GM23338 (cell line): ENCODE results near the gene FLNB. TPM values are rescaled to one million over a fixed set of nuclear protein-coding genes. Genes with fewer than 3 reads are reported as not detected.

Experiments used
- ATAC-seq: fragments of 200-7000 bp; cut with Tn5 transposase; 3 replicates; pipeline ENCODE4 v1.9.1; 2020
- DNase-seq: peaks from one replicate; pipeline ENCODE4 v3.0.0-alpha.2; 2015; ENCODE audit warnings: low spot score
- H2AFZ ChIP-seq: fragments of 200-600 bp; sonication (generic); 2 replicates; pipeline ENCODE4 v1.8.0; 2016; ENCODE audit warnings: antibody characterized with exemption, mild to moderate bottlenecking, moderate library complexity
- H3F3A ChIP-seq: fragments of 200-600 bp; sonication (generic); replicated peaks from 2 replicates; pipeline ENCODE4 v1.8.0; 2017; ENCODE audit warnings: antibody characterized with exemption, mixed run types, low read depth
- H3K27ac ChIP-seq: fragments of 200-600 bp; sonication (generic); 2 replicates; pipeline ENCODE4 v1.6.1; 2016; ENCODE audit warnings: low read depth
- H3K27me3 ChIP-seq: fragments of 200-600 bp; sonication (generic); 2 replicates; pipeline ENCODE4 v1.8.0; 2016; ENCODE audit warnings: mild to moderate bottlenecking, mixed run types, moderate library complexity; ENCODE audit not compliant: insufficient read depth
- H3K36me3 ChIP-seq: fragments of 200-600 bp; sonication (generic); 2 replicates; pipeline ENCODE4 v1.8.0; 2016; ENCODE audit warnings: mild to moderate bottlenecking; ENCODE audit not compliant: insufficient read depth
- H3K4me1 ChIP-seq: fragments of 200-600 bp; sonication (generic); 2 replicates; pipeline ENCODE4 v1.8.0; 2016; ENCODE audit warnings: mild to moderate bottlenecking, moderate library complexity; ENCODE audit not compliant: insufficient read depth
- H3K4me2 ChIP-seq: fragments of 200-600 bp; sonication (generic); 2 replicates; pipeline ENCODE4 v1.7.1; 2017; ENCODE audit warnings: mixed run types
- H3K4me3 ChIP-seq: fragments of 200-600 bp; sonication (generic); 2 replicates; pipeline ENCODE4 v1.6.1; 2016; ENCODE audit warnings: mixed run types
- H3K79me2 ChIP-seq: fragments of 200-600 bp; sonication (generic); replicated peaks from 2 replicates; pipeline ENCODE4 v1.8.0; 2017; ENCODE audit warnings: mild to moderate bottlenecking; ENCODE audit not compliant: insufficient read depth
- H3K9me2 ChIP-seq: fragments of 200-600 bp; sonication (generic); 2 replicates; pipeline ENCODE4 v1.8.0; 2017; ENCODE audit not compliant: insufficient read depth
- H4K20me1 ChIP-seq: fragments of 200-600 bp; sonication (generic); replicated peaks from 2 replicates; pipeline ENCODE4 v1.8.0; 2017; ENCODE audit warnings: mild to moderate bottlenecking; ENCODE audit not compliant: insufficient read depth
- H3K27ac Mint-ChIP-seq: 2 replicates; pipeline ENCODE4 v1.8.0; 2020; ENCODE audit warnings: inconsistent platforms, mild to moderate bottlenecking, moderate library complexity, mixed read lengths
- H3K27me3 Mint-ChIP-seq: 3 replicates; pipeline ENCODE4 v1.8.0; 2022; ENCODE audit warnings: low read depth, mild to moderate bottlenecking, moderate library complexity, mixed read lengths, inconsistent platforms; ENCODE audit not compliant: insufficient read depth, poor library complexity
- H3K36me3 Mint-ChIP-seq: 3 replicates; pipeline ENCODE4 v1.8.0; 2021; ENCODE audit warnings: low read depth, mild to moderate bottlenecking, inconsistent platforms, moderate library complexity, mixed read lengths
- H3K4me1 Mint-ChIP-seq: 3 replicates; pipeline ENCODE4 v1.8.0; 2020; ENCODE audit warnings: mild to moderate bottlenecking, inconsistent platforms, mixed read lengths
- H3K4me3 Mint-ChIP-seq: 3 replicates; pipeline ENCODE4 v1.8.0; 2021; ENCODE audit warnings: moderate library complexity, mild to moderate bottlenecking, inconsistent platforms, mixed read lengths
- H3K9me3 Mint-ChIP-seq: 3 replicates; pipeline ENCODE4 v1.8.0; 2020; ENCODE audit warnings: moderate library complexity, mild to moderate bottlenecking, inconsistent platforms, mixed read lengths
- CREB1 ChIP-seq: fragments of 250-450 bp; sonication (Bioruptor Pico); IDR thresholded peaks from 2 replicates; pipeline ENCODE4 v1.5.0; 2020; ENCODE audit warnings: low read depth, mild to moderate bottlenecking, moderate library complexity
- CTCF ChIP-seq, 2 experiments: fragments of 200-600 bp in 1 of 2; sonication (generic) in 1 of 2; conservative IDR thresholded peaks; 2 replicates each; pipeline versions ENCODE4 v1.5.1 to v1.6.1; 2016 to 2017; ENCODE audit warnings: antibody characterized with exemption in 2 of 2, low read depth in 2 of 2, mild to moderate bottlenecking in 2 of 2, moderate library complexity in 1 of 2
- ETS1 ChIP-seq: IDR thresholded peaks from 2 replicates; pipeline ENCODE4 v1.6.1; 2016; ENCODE audit warnings: antibody characterized with exemption
- EZH2 ChIP-seq: fragments of 200-600 bp; sonication (generic); IDR thresholded peaks from one replicate; pipeline ENCODE4 v1.8.0; 2017; ENCODE audit warnings: antibody characterized with exemption, mild to moderate bottlenecking, low read depth; ENCODE audit not compliant: unreplicated experiment
- EZH2phosphoT487 ChIP-seq: fragments of 200-600 bp; sonication (generic); IDR thresholded peaks from one replicate; pipeline ENCODE4 v1.8.1; 2018; ENCODE audit warnings: antibody characterized with exemption; ENCODE audit not compliant: unreplicated experiment
- JUNB ChIP-seq: IDR thresholded peaks from one replicate; pipeline ENCODE4 v1.6.1; 2016; ENCODE audit warnings: antibody characterized with exemption; ENCODE audit not compliant: unreplicated experiment
- NANOG ChIP-seq: IDR thresholded peaks from 2 replicates; pipeline ENCODE4 v1.6.1; 2016; ENCODE audit warnings: antibody characterized with exemption, borderline replicate concordance
- POLR2AphosphoS5 ChIP-seq: IDR thresholded peaks from 2 replicates; pipeline ENCODE4 v1.6.1; 2016; ENCODE audit warnings: antibody characterized with exemption, low read depth
- REST ChIP-seq: IDR thresholded peaks from one replicate; pipeline ENCODE4 v1.6.1; 2018; ENCODE audit warnings: antibody characterized with exemption; ENCODE audit not compliant: unreplicated experiment
- STAT1 ChIP-seq: IDR thresholded peaks from one replicate; pipeline ENCODE4 v1.6.1; 2016; ENCODE audit warnings: antibody characterized with exemption; ENCODE audit not compliant: unreplicated experiment
- ZNF114 ChIP-seq: fragments of 250-450 bp; sonication (Bioruptor Pico); IDR thresholded peaks from 2 replicates; pipeline ENCODE4 v1.5.0; 2020; ENCODE audit warnings: mild to moderate bottlenecking, moderate library complexity
- ZNF331 ChIP-seq: fragments of 250-450 bp; sonication (Bioruptor Pico); IDR thresholded peaks from 2 replicates; pipeline ENCODE4 v1.5.0; 2020; ENCODE audit warnings: low read depth, mild to moderate bottlenecking, moderate library complexity
- ZNF462 ChIP-seq: fragments of 250-450 bp; sonication (Bioruptor Pico); IDR thresholded peaks from 2 replicates; pipeline ENCODE4 v1.5.0; 2020; ENCODE audit warnings: mild to moderate bottlenecking, moderate library complexity
- polyA plus RNA-seq: library from polyadenylated mRNA; unstranded; fragments of >200 nt; fragmentation: Nextera tagmentation; extraction: Ambion mirVana; gene quantifications from 2 replicates; pipeline ENCODE4 v1.2.1, GENCODE V29; 2016
- total RNA-seq: library from RNA; depleted of rRNA; stranded (reverse); fragments of >200 nt; shearing (Covaris generic); gene quantifications from 2 replicates; pipeline ENCODE4 v1.2.3, GENCODE V29; 2014

Gene FLNB
- total and polyA plus RNA-seq, 2 experiments from 2014 or later: 39.7 to 179 TPM

GRCh38 chr3:58183221-58183620, 175.0 kb downstream of the FLNB start:
- peaks cover 4% of the 10 kb centered on the region for H3K27me3 Mint-ChIP-seq
- Histone ChIP-seq H3K4me1 (0 out of 2 replicates have a peak, but pooled peaks cover 2% of the 10 kb centered on the region), H3K4me3 (no peak overlapping the region), H2AFZ (no peak overlapping the region), H4K20me1 (no peaks in the 10 kb centered on the region), H3K36me3 (no peaks in the 10 kb centered on the region), H3K27me3 (no peaks in the 10 kb centered on the region), H3K79me2 (no peaks in the 10 kb centered on the region), H3F3A (no peaks in the 10 kb centered on the region), H3K27ac (no peak overlapping the region), H3K4me2 (no peak overlapping the region), H3K9me2 (no peaks in the 10 kb centered on the region; the same call in 1 of the 2 replicates)
- H3K9me3 Mint-ChIP-seq: no peaks in the 10 kb centered on the region; the same call in 2 of the 3 replicates
- peaks cover 3% of the 10 kb centered on the region for H3K4me1 Mint-ChIP-seq
- TF ChIP-seq NANOG (no peak), CTCF (conservative IDR thresholded peaks at IDR 0.05; ENCODE audit: low read depth in 2 of 2) (no peak), CREB1 (no peak), ZNF462 (CRISPR knock-in tag) (no peak), JUNB (no peak), REST (no peak), POLR2AphosphoS5 (no peak), ZNF331 (CRISPR knock-in tag) (no peak), EZH2 (no peak), ZNF114 (CRISPR knock-in tag) (no peak), ETS1 (no peak), STAT1 (no peak), EZH2phosphoT487 (no peak)
- H3K4me3 Mint-ChIP-seq: no peak overlapping the region
- no peaks in the 10 kb centered on the region for H3K36me3 Mint-ChIP-seq
- no peak for ATAC-seq
- no peak overlapping the region for H3K27ac Mint-ChIP-seq
- DNase-seq: no peak
